Measurements from ENCODE around the gene STN1.

The STN1 gene

DNA sequence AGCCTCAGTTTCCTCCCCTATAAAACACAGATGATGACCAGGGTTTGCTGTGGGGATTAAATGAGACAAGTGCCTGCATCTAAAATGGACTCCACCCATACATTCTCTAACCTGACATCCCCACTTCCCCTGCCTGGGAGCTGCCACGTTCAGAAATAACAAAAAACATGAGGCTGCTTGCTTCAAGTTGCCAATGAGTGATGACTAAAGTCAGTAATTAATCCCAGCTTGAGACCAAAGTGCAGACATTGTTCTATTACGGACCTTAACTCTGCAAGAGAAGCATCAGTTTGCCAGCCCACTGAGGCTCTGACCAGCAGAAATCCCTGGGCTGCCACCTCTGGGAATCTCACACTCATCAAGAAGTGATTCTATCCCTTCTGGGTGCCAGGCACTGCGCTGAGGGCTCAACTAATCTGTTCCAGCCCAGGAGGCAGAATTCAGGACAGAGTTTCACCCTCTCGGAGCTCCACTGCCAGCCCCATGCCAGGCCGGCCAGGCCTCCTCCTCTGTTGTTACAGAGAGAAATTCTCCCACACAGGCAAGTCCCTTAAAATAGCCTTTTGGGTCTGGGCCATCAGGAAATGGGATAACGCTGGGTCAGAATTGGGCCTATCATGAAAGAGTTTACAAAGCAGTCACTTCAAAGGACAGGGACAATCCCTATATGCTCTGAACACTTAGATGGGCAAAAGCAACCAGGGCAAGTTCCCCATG lies 74.0 kb downstream of the STN1 start:
- DNase-seq (ENCODE audit: low spot score): no peak

DNA sequence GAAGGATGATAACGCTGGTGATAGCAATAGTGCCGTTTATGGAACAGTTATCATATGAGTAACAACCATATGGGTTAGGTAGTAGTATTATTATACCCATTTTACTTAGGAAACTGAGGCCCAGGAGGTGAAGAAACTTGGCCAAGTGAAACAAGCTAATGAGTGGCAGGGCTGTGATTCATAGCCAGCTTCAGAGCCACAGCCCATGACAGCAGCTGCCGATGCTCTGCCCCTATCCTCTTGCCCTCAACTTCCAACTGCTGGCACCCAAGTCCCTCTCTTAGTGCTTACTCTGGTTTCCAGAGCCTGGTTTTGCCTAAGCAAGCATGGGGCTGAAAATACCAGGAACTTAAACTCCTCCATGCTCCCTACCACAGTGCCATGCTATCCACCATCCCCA lies 74.9 kb downstream of the STN1 start:
- no peak for DNase-seq (ENCODE audit: low spot score)

DNA sequence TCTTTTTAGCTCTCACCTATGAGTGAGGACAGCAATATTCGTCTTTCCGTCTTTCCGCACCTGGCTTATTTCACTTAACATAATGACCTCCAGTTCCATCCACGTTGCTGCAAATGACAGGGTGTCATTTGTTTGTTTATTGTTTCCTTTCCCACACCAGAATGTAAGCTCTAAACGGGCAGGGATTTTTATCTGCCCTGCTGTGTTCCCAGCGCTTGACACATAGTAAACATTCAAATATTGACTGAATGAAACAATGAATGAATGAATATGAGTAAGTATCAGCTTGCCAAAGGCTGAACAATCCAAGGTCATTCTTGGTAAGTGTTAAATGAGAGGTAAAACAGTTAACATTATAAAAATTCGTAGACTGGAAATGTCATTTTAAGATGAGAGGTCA lies 75.4 kb downstream of the STN1 start:
- DNase-seq (ENCODE audit: low spot score): no peak

DNA sequence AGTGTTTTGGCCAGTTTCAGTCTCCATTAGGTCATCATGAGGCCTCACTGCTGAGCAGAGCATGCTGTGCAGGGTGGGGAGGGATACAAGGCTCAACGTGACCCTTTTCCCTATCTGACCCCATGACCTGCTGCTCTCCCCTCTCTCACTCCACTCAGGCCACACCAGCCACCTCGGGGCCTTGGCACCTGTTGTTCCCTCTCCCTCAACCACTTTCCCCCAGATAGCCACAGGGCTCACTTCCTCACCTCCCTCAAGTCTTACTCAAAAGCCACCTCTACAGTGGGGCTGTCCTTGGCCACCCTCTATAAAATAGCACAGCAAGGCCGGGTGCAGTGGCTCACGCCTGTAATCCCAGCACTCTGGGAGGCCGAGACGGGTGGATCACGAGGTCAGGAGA lies 76.5 kb downstream of the STN1 start:
- no peak for DNase-seq (ENCODE audit: low spot score)

DNA sequence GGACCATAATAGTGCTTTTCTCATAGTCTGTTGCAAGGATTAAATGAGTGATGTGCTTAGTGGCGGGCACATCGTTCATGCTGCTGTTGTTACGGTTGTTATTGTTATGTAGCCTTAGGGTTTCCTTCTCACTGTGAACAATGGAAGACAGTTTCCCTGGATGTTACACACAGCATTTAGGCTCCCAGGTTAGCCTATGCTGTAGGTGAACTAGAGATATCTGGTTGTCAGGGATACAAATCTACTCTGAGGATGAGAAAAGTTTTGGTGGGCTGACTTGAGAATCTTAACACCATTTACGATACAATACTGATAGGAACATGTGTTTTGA lies 77.3 kb downstream of the STN1 start:
- no peak for DNase-seq (ENCODE audit: low spot score)

DNA sequence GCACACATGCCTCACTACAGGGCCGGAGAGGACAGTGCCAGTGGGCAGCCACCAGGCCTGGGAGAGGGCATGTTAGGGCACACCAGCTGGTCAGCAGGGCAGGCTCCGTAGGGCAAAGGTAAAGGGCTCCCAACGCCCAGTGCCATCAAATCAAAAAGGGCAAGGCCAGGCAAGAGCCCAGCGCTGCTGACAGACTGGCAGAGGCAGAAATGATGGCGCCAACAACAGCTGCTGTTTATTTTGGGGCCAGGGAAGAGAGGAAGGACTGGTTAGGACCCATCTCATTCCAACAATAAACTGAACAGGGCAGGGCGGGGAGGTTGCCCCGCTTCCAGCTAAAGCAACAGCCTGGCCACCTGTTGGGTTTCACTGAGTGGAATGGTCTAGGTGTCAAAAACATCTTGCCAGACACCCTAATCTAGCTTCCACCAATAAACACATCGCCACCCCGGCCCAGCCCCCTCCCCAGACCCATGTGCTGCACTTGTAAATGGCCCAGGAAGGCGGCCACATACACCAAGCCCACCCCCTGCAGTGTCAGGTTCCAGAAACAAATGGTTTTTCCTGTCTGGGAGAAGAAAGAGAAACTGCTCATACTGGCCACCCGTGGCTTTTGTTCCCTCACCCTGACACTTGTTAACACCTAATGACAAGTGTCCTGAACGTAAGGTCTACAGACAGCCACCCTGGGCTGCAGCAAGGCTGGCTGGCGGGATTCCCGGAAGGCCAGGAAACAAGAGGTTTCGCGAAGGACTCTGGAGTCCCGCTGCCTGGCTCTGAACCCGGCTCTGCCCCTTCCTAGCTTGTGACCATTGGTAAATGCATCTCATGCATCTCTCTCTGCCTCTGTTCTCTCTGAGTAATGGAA lies 77.9 kb downstream of the STN1 start:
- no peak for DNase-seq (ENCODE audit: low spot score)

DNA sequence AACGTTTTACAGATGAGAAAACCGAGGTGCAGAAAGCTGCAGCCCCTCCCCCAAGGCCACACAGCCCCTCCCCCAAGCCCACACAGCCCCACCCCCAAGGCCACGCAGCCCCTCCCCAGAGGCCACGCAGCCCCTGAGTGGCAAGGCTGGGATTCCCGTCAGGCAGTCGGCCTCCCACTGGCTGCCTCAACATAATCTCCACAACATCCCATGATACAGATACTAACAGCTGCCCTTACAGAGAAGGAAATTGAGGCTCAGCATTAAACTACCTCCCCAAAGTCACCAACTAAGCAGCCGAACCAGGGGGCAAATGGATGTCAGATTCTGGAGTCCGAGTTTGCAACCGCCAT lies 78.5 kb downstream of the STN1 start:
- no peak for DNase-seq (ENCODE audit: low spot score)

DNA sequence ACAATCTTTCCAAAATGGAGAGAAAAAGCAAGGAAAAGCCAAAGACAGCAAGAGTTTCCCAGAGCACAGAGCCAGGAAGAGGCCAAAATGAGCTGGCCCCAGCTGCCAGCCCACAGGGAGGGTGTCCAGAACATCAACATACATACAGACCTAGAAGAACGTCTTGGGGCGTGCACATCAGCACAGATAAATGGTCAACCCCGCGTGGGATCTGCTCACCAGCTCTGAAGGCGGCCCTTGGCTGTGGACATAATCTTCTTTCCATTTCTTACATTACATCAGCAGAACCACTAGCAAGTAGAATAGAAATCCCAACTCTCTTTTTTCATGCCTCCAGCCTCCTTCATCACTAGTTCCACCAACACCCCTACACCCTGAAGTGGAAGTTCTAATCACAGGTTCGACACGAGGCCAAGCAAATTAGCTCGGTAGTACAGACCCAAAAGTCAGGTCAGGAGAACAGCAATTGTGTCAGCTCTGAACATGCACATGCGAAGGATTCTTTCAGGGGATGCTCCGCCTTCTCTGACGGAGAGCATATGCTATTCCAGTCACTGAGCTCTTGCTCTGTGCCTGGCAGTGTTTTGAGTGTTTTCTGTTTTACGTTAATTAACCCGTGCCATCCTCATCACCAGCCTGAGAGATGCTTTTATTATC lies 79.0 kb downstream of the STN1 start:
- no peak for DNase-seq (ENCODE audit: low spot score)

DNA sequence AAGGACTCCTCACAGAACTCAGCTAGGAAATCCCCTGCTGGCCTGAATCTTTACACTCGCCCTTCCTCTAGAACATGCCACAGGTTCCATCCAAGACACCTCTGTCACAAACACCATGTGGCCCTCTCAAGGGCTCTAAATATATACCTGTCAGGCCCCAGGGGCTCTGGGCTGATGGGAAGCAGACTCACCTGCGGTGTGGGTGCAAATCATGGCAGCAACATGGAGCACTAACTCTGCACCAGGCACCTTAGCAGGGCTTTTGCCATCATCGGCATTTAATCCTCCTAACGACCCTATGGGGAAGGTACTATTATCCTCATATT lies 80.0 kb downstream of the STN1 start:
- no peak for DNase-seq (ENCODE audit: low spot score)

DNA sequence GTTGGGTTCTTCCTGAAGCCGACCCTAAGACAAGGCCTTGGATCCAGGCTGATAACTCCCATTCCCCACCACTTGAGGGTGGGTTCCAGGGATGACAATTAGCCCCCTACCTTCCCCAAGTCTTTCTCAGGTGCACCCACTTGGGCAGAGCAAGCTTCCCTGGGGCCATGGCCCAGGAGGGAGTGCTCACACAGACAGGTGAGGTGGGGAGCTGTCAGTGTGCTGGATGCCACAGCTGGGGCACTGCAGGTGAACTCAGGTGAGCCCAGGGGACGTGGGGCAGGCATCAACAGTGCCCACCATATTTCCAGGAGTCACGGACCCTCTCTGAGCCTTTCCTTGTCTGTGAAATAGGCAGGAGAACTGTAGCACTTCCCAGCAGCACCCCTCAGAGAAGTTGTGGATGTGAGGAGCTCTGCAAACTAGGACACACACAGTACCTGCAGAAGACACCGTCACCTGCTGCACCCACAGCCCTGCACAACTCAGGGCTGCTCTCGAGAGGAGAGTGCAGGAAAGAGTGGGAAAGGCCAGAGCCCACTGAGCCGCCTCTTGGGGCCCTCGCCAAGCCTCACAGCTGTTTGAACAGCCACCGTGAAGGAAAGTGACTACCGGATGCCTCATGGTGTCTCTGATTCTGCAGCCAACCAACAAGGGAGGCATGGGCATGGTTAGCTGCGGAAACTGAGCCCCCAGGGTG lies 80.5 kb downstream of the STN1 start:
- no peak for DNase-seq (ENCODE audit: low spot score)

DNA sequence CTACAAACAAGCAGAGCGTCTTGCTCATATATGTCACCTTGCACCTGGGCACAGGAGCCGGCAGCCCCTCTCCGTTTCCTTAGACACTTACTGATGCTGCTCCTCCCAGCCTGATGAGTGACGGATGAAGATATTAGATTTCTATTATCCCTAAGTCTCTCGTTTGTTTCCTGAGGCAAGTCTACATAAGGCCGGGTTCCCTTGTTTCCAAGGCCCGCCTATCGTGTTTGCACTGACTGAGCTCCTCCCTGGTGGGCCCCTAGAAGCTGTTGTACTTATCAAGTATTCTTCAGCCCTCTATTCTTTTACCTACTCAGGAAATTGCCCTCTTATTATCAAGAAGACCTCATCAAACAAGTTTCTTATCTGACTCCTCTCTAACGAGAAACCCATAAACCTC lies 81.1 kb downstream of the STN1 start:
- DNase-seq (ENCODE audit: low spot score): no peak

DNA sequence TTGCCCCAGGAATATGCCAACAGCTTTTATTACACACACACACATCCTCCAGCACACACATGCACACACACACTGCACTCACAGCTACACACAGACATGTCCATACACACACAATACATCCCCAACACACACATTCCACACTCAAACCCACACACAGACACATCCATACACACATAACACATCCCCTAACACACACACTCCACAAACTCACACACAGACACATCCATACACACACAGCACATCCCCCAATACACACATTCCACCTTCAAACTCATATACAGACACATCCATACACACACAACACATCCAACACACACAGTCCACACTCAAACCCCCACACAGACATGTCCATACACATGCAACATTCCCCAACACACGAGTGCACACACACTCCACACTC lies 81.7 kb downstream of the STN1 start:
- no peak for DNase-seq (ENCODE audit: low spot score)

DNA sequence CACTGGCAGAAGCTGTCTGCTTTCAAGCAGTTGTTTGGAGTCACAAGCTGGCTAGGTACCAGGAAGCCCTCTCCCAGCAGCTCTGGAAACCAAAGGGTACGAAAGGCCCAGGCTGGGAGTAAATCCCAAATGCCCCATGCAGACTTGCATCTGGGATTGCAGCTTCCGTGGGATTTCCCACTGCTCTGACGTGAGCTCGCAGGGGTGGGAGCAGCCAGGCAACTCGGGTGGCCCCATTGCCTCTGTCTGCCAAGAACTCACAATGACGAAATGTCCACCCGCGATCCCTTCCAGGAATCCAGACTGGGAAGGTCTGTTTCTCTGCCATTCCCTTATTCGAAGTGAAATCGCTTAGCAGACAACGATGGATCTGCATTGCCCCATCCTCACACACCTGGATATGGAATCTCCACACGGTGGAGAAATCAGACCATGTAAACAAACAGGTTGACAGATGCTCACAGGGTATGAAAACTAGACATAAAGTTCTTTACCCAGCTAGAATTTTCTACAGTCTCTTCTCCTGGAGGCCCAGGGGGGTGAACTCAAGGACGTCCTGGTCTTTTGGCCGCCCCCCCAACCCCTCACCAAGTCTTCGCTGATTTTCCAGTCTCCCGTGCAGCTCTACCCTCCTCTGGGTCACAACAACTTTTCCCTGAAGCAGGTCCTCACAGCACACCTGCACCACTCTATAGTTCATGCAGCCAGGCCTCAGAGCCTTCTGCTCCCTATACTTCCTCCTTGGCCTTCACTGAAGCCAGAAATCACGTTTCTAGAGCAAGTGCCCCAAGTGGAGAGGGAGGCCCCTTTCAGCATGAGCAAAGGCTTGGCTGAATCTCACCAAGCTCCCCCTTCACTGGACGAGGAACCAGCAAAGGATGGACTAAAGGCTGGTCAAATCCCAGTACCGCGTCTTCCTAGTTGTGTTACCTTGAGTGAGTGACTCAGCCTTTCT lies 82.6 kb downstream of the STN1 start:
- no peak for DNase-seq (ENCODE audit: low spot score)

DNA sequence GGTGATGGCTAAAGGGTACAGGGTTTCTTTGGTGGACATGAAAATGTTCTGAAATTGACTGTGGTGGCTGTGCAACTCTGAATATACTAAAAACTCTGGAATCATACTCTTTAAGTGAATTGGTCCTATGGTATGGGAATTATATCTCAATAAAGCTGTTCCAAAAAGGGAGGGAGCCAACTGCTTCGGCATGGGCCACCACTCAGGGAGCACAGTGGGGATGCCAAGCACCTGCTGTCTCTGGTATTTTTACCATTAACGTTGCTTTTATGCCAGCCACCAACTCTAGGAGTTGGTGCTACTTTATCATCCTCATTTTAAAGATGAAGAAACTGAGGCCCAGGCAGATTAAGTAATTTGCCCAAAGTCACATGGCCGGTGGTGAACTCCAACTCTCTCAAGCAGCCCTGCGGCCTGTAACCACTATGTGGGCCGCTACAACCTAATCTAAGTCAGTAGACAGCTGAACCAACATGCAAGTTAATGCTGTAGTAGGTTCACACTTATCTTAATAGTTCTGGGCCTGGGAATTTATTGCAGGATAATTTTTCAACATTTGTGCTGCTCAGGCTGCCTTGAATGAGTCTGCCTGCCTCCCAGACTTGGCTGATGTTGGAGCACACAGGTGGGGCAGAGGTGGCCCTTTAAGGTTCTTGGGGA lies 83.4 kb downstream of the STN1 start:
- DNase-seq (ENCODE audit: low spot score): no peak

DNA sequence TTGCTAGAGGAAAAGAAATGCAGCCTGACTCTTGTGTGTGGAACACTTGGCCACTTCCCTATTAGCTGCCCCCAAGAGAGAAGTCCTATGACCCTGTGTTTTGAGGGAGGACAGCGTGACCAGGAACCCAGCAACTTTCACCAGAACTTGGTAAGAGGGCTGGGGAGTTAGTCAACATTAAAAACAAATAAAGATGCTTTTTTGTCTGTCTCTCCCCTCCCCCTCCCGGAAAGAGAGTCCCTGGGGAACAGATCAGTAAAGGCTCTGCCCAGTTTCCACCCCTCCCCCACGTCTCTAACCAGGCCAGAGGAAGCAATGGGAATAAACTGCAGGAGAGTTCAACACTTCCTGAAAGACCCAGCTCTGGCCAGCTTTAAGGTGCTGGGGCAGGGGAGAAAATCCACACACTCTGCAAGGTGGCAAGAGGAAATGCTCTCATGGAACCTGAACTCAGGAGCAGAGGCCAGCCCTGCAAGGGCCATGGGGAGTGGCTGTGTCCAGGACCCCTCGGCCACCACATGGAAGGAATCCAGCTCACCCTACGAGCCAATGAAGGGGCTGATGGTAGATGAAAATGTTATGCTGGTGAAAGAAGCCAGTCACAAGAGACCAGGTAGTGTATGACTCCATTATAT lies 84.1 kb downstream of the STN1 start:
- DNase-seq (ENCODE audit: low spot score): no peak

DNA sequence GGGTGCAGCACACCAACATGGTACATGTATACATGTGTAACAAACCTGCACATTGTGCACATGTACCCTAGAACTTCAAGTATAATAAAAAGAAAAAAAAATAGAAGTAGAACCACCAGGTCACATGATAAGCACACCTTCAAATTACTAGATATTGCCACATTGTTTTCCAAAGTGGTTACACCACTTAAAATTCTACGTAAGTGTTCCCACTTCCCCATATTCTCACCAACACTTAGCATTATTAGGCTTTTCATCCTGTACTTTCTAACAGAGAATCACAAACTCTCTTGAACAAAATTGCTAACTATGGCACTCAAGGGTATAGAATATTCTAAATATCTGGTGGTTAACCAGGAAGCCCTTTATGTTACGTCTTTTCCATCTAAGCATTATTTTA lies 85.2 kb downstream of the STN1 start:
- no peak for DNase-seq (ENCODE audit: low spot score)

All from kidney tubule cell (primary cell).